Tibial nerve (tissue), 3 donors: ENCODE data around the gene NCOA7.

ENCODE experiments used
- CTCF ChIP-seq, 5 experiments: fragments of 200-600 bp in 3 of 5; fragments of 450-650 bp in 2 of 5; sonication (generic) in 3 of 5; IDR thresholded peaks; one replicate each; pipeline ENCODE4 v1.5.1; 2016 to 2019; ENCODE audit warnings: antibody characterized with exemption in 5 of 5, mild to moderate bottlenecking in 3 of 5, moderate library complexity in 2 of 5
- POLR2A ChIP-seq, 2 donors: fragments of 450-650 bp; IDR thresholded peaks; one replicate each; pipeline ENCODE4 v1.6.1; 2017; ENCODE audit warnings: antibody characterized with exemption in 2 of 2, mild to moderate bottlenecking in 2 of 2, moderate library complexity in 2 of 2

- no peak for TF ChIP-seq CTCF (IDR thresholded peaks at IDR 0.05)
- no peak for TF ChIP-seq POLR2A (IDR thresholded peaks at IDR 0.05)
Observed at GRCh38 chr6:125821825-125822281, 31.1 kb downstream of the NCOA7 start.
